Heart left ventricle (tissue), 13 donors: ENCODE results near the gene FANCB.

ENCODE experiments used
- CTCF ChIP-seq, 12 donors: fragments of 200-600 bp; sonication (generic) in 4 of 12; IDR thresholded peaks; one replicate each; pipeline versions ENCODE4 v1.5.0 to v1.8.0; 2018 to 2022; ENCODE audit warnings: antibody characterized with exemption in 12 of 12, mild to moderate bottlenecking in 5 of 12
- POLR2A ChIP-seq, 2 donors: fragments of 450-650 bp; IDR thresholded peaks; one replicate each; pipeline ENCODE4 v1.6.1; 2017; ENCODE audit warnings: antibody characterized with exemption in 2 of 2, mild to moderate bottlenecking in 2 of 2, moderate library complexity in 2 of 2
- donor health status: ischemic (EF 13 %, LVEDD 7.1; RV severe dilation, severe dysfunction).
- donor health status: DM: no; HTN: yes; CAD: no.
- donor health status: DM: no; HTN: no; CAD: no.
- donor health status: ischemic (EF 25% LVEDD 6.9; RV normal size, moderate dysfunction).
- donor health status: ischemic (EF 25% LVEDD 5.7; RV mildly dilated, moderate dysfunction).
- donor health status: ischemic (EF 35%, LVEDD 5.7; RV mildly dilated, moderate dysfunction).
- donor health status: nonischemic (EF 11% LVEDD 7.7; RV severe dilation, severe dysfunction).
- donor health status: DM: yes; HTN: yes; CAD: no.
- donor health status: PGD.
- donor health status: ischemic (EF 29% LVEDD 5.4; RV normal size, mild dysfunction).
- donor health status: nonischemic (EF 23%, LVEDD 6.1; RV moderate dilation, normal function).

GRCh38 chrX:14916017-14916674 is 43.3 kb upstream of the FANCB start:
- TF ChIP-seq CTCF (IDR thresholded peaks at IDR 0.05): no peak
- TF ChIP-seq POLR2A (IDR thresholded peaks at IDR 0.05): no peak
